Right lobe of liver (tissue), 4 donors: ENCODE data around the gene EHD2.

Source experiments
- POLR2A ChIP-seq: fragments of 450-650 bp; IDR thresholded peaks from one replicate; pipeline ENCODE4 v1.6.1; 2017; ENCODE audit warnings: antibody characterized with exemption, mild to moderate bottlenecking
- TF ChIP-seq, protein P1 (sequence below), 4 donors: fragments of 200-600 bp in 3 of 4; fragments of 450-650 bp in 1 of 4; IDR thresholded peaks; one replicate each; pipeline versions ENCODE4 v1.5.1 to v1.8.0; 2016 to 2022; ENCODE audit warnings: antibody characterized with exemption in 4 of 4, mild to moderate bottlenecking in 2 of 4
- donor health status: DM: no; HTN: no; CAD: no.
- donor health status: DM: no; HTN: no; CAD: no.
- donor health status: DM: no; HTN: yes; CAD: no.

DNA sequence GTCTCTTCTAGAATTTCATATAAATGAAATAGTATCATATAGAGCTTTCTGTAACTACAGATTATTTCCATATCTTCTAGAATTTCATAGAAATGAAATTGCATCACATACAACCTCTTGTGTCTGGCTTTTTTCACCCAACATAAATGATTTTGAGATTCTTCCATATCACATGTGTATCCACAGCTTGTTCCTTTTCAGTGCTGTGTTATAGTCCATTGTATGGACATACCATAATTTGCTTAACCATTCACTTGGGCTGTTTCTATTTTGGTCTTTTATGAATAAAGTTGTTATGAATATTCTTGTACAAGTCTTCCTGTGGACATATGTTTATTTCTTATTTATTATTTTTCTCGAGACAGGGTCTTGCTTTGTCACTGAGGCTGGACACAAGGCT is 79.4 kb downstream of the EHD2 start:
- TF ChIP-seq, protein P1, sequence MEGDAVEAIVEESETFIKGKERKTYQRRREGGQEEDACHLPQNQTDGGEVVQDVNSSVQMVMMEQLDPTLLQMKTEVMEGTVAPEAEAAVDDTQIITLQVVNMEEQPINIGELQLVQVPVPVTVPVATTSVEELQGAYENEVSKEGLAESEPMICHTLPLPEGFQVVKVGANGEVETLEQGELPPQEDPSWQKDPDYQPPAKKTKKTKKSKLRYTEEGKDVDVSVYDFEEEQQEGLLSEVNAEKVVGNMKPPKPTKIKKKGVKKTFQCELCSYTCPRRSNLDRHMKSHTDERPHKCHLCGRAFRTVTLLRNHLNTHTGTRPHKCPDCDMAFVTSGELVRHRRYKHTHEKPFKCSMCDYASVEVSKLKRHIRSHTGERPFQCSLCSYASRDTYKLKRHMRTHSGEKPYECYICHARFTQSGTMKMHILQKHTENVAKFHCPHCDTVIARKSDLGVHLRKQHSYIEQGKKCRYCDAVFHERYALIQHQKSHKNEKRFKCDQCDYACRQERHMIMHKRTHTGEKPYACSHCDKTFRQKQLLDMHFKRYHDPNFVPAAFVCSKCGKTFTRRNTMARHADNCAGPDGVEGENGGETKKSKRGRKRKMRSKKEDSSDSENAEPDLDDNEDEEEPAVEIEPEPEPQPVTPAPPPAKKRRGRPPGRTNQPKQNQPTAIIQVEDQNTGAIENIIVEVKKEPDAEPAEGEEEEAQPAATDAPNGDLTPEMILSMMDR (IDR thresholded peaks at IDR 0.05): no peak
- no peak for TF ChIP-seq POLR2A
